HG03575 (cell line): ENCODE results near the gene DHRS7B.
"Not testable (repeated sequence)": the region's sequence is repeated elsewhere in the genome, so short reads cannot be mapped to it uniquely, and the experiment has no call there.

Source experiments
- ATAC-seq: cut with Tn5 transposase; IDR thresholded peaks from one replicate; pipeline ENCODE4 v1.9.1; 2021; ENCODE audit not compliant: unreplicated experiment, insufficient number of reproducible peaks, low FRiP score; ENCODE audit errors: extremely low read depth

Gene DHRS7B

GRCh38 chr17:21142065-21142464, 15.3 kb downstream of the DHRS7B start:
- not testable (repeated sequence) for ATAC-seq

DNA sequence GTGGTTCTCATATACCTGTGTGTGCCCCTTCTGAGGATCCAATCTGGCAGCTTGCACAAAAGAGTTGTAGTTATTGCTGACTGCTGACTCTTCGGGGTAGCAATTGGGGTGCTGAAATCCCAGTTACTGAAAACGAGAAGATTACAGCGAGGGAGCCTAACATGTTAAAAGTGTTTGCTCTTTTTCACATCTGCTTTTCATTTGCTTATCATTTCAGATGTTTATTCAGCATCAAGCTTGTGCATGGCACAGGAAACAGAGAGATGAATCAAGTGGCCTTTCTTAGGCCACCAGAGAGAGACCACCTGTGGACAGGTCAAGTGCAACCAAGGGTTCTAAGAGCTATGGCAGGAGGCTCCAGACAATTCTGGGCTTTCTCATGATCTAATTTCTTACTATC, 16.9 kb downstream of the DHRS7B start:
- no peak for ATAC-seq

- not testable (repeated sequence) for ATAC-seq
Observed at GRCh38 chr17:21144299-21144698, 17.5 kb downstream of the DHRS7B start.

DNA sequence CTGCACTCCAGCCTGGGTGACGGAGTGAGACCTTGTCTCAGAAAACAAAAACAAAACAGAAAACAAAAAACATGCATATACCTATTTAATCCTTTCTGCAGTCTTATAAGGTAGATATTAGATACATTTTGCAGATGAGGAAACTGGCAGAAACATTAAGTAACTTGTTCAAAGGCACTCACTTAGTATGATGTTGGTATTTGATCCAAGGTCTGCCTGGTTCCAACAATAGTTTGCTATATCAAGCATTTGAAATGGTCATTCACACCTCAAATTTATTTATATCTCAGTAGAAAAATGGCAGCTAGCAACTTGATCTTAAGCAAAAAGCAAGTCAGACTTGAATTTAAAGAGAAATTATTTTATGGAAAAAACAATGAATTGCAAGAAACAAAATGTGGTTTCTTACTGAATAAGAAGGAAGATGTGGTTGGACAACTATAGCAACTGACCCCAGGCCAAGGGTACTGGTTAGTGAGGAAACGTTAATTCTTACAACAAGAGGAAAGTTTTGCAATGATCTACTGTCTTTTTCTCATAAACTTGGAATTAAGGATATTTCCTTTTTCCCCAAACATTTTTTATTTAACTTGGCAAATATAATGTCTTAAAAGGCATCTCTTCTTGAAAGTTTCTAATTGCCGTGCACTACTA, 19.7 kb downstream of the DHRS7B start:
- no peak for ATAC-seq

DNA sequence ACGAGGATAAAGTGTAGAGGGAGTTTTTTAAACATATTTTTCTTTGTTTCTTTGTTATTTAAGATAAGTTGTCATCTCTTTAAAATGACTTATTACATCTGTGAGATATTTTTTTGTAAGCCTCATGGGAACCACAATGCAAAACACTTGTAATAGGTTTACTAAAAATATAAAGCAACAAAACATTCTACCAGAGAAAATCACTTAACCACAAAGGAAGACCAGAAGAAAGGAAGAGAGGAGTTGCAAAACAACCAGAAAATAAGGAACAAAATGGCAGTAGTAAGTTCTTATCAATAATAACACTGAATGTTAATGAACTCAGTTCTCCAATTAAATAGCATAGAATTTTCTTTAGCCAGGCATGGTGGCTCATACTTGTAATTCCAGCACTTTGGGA, 22.9 kb downstream of the DHRS7B start:
- no peak for ATAC-seq

GRCh38 chr17:21152731-21153130, 26.0 kb downstream of the DHRS7B start:
- ATAC-seq = no peak

GRCh38 chr17:21157586-21158370, 31.0 kb downstream of the DHRS7B start:
- no peak for ATAC-seq

GRCh38 chr17:21160401-21160800, 33.6 kb downstream of the DHRS7B start:
- no peak for ATAC-seq

DNA sequence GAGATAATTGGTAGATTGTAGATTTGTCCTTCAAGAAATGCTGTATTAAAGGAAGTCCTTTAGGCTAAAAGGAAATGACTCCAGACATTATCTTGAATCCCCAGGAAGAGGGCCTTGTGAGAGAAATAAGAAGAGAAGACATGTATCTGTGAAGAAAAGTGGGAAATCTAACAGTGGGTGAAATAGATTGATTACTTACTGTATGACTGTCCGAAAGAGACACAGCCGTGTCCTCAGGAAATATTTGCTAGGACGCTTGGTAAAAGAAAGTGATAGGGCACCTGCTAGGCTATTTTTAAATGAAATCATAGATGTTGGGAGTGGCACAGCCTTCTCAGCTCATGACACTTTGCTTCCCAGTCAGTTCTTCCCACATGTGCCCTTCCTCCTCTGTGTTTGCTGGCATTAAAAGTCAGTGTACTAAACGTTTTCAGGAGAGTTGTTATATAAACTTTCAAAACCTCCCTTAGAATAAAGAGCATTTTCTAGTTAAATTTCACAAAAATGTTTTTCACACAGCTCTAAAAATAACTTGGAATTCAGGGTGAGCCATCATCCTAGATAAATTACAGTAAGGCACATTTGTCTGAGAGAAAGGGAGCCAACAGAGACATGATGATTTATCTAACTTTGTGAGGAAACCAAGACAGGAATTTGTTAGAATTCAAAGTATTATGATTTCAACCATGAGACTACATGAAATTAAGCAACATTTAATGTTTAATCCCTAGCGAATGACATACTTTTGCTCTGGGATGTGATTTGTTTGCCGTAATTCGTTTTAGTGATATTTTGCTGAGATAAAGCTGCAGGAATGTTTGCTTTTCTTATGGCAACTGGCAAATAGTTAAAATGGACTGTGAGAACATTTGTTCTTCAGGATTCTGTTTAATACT, 35.0 kb downstream of the DHRS7B start:
- no peak for ATAC-seq

DNA sequence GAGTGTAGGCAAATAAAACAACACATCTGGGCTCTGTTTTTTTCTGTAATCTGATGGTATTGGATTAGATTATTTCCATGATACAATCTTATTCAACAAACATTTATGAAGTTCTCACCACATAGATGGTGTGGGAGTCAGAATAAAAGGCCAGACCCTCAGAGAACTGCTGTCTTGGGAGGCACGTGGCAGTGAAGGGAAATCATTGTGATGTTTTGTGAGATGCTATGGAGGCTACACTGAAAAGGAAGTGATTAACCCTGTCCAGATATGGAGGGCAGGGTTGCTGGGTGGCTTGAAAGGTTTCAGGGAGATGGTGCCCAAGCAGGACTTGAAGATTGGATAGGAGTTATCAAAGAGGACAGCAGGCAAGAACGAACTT, 35.6 kb downstream of the DHRS7B start:
- no peak for ATAC-seq

DNA sequence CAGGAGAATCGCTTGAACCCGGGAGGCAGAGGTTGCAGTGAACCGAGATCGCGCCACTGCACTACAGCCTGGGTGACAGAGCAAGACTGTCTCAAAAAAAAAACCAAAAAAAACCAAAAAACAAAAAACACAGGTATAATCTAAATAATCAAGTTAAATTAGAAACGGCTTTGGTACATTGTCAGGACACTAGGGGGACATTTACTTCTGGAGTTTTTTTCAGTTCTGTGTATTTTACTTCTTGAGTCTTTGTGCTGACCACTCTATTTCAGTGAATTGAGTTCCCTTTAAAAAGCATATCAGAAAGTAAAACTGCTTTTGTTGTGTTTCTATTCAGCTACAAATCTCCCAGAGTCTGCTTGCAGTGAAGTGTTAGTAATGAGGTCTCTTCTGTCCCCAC, 36.3 kb downstream of the DHRS7B start:
- no peak for ATAC-seq

DNA sequence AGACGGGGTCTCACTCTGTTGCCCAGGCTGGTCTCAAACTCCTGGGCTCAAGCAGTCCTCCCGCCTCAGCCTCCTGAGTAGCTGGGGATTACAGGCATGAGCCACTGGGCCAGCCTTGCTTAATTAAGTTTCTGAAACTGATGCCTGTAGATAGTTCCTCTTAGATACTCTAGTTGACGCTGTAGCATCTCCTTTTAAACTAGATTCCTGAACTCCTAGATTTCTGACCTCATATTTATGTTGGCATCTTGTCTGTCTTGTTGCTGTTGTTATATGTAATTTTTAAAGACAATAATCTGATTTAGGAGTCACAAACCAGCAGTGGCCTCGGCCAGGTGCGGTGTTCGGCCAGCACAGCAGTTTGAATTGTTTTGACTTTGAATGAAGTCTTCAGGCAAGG, 37.5 kb downstream of the DHRS7B start:
- ATAC-seq = no peak

DNA sequence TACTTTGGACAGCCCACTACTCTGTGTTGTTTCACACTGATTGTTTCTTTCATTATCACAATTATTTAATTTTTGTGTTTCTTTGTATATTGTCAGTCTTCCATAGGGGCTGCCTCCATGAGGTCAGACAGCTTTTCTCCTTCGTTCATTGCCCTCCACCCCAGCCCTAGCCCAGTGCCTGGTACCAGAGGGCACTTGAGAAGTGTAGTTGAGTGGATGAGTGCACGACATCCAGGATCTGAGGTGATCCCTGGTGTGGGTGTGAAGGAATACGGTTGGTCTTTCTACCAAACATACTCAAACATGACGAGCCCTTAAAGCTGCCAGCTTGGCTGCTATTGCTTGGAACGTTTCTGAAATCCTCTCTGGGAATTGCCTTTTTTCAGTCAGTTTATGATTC, 37.9 kb downstream of the DHRS7B start:
- ATAC-seq = no peak

- ATAC-seq = no peak
Observed at GRCh38 chr17:21165922-21166594, 39.3 kb downstream of the DHRS7B start.

- ATAC-seq = no peak
Observed at GRCh38 chr17:21166595-21167210, 39.9 kb downstream of the DHRS7B start.

DNA sequence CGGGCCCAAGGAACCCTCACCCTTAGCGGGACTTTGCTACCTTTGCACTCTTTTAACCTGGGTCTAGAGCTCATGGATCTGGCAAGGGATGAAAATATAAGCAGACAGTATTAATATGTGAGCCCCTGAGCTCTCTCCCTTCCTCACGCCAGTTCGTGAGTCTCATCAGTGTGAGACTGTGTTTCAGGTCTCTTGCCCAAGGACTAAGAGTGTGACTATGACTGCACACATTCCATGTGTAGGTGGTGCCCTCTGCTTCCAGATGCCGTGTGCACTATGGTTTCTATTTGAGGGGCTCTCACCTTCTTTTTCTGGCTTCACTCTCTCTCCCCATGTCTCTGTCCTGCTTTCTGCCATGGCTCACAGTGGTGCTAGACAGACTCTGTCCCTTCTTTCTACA, 40.5 kb downstream of the DHRS7B start:
- ATAC-seq = no peak

DNA sequence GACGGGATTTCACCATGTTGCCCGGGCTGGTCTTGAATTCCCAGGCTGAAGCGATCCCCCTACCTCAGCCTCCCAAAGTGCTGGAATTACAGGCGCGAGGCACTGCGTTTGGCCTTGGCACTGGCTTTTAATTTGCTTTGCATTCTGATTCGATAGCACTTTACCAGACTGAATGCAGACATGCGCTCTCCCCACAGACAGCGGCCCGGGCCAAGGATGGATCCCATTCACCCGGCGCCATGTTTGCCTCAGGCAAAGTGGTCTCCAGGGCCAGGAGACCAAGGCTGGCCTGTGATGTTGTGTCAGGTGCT, 41.7 kb downstream of the DHRS7B start:
- no peak for ATAC-seq

DNA sequence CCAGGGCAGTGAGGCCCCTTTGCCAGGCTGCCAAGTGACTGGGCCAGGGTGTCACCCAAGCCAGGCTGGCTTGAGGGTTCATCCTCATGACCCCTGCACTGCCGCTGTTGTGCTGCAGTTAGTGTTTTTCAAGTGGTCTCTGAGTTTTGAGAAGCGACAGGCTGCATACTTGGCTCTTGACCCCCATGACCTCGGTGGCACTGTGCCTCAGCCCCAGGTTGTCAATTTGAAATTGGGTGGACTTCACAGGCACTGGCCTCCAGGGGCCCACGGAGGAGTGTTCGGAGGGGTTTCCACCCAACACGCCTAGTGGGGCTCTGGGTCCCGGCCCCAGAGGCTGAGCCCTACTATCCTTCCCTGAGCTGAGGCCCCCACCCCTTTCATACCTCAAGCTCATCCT, 42.7 kb downstream of the DHRS7B start:
- ATAC-seq = no peak

DNA sequence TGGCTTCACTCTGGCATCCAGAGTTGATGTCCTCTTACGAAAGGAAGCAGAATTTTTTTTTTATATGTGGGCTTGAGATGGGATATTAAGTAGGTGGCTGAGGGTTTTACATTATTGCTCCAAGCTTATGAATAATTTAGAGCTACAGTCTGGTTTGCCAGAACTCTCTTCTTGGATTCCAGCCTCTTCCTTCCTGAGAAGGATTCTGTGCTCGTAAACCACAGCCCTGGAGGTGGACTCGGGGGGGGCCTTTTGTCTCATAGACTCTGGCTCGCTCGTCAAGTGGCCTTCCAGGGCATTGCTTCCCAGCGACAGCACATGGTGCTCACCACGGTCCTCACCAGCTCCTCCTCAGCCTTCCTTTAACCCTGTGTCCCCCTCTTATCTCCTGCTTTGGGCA, 44.0 kb downstream of the DHRS7B start:
- no peak for ATAC-seq
